Mesodermal cell (in vitro differentiated cells): ENCODE measurements around the gene RHBDD3.

Experiments
- H3K27ac ChIP-seq: 2 replicates; pipeline ENCODE4 v1.7.0; 2013; ENCODE audit warnings: mild to moderate bottlenecking, low read depth, low read length, moderate library complexity; ENCODE audit not compliant: severe bottlenecking
- H3K36me3 ChIP-seq: 2 replicates; pipeline ENCODE4 v1.7.1; 2013; ENCODE audit warnings: mild to moderate bottlenecking, low read length, moderate library complexity; ENCODE audit not compliant: control insufficient read depth, insufficient read depth
- H3K4me1 ChIP-seq: one replicate; pipeline ENCODE4 v1.7.1; 2013; ENCODE audit warnings: mild to moderate bottlenecking, low read length; ENCODE audit not compliant: insufficient read depth, control insufficient read depth, poor library complexity, severe bottlenecking
- H3K4me3 ChIP-seq: 2 replicates; pipeline ENCODE4 v1.7.0; 2013; ENCODE audit warnings: low read length, control low read depth, mild to moderate bottlenecking; ENCODE audit not compliant: insufficient read depth, poor library complexity, severe bottlenecking; ENCODE audit errors: extremely low read depth
- H3K9me3 ChIP-seq: 2 replicates; pipeline ENCODE4 v1.7.1; 2013; ENCODE audit warnings: mild to moderate bottlenecking, low read length, moderate library complexity; ENCODE audit not compliant: control insufficient read depth
- WGBS, 2 experiments: methylation state at CpG; one replicate each; pipeline ENCODE4 v1.1.5; 2013; ENCODE audit warnings: missing lambda C conversion rate in 2 of 2; ENCODE audit not compliant: insufficient coverage in 2 of 2; 5-methylcytosine and 5-hydroxymethylcytosine counted together

Gene RHBDD3

GRCh38 chr22:29267462-29267857, 321 bp downstream of the RHBDD3 start:
- WGBS, 2 experiments = 0% methylated on average over 22 to 29 of the region's 32 CpGs
- H3K4me3 ChIP-seq = peak overlapping the region; percentile 95
- H3K4me1 ChIP-seq = peaks cover 23% of the 10 kb centered on the region
- H3K9me3 ChIP-seq = no peaks in the 10 kb centered on the region
- peaks cover 70% of the 10 kb centered on the region for H3K36me3 ChIP-seq
- H3K27ac ChIP-seq = peak overlapping the region; percentile 100

- 20 to 22% methylated on average over 8 to 11 of the region's 13 CpGs for WGBS, 2 experiments
- H3K27ac ChIP-seq = peak overlapping the region; percentile 100
- H3K36me3 ChIP-seq = peaks cover 64% of the 10 kb centered on the region
- H3K4me3 ChIP-seq = peak overlapping the region; percentile 95
- H3K4me1 ChIP-seq = peaks cover 23% of the 10 kb centered on the region
- H3K9me3 ChIP-seq = no peaks in the 10 kb centered on the region
Observed at GRCh38 chr22:29266564-29267461, 968 bp downstream of the RHBDD3 start.

- Histone ChIP-seq H3K9me3 (no peaks in the 10 kb centered on the region), H3K36me3 (peaks cover 56% of the 10 kb centered on the region), H3K4me3 (peak overlapping the region; percentile 95), H3K27ac (no peak overlapping the region), H3K4me1 (peaks cover 17% of the 10 kb centered on the region)
- WGBS, 2 experiments = 95 to 100% methylated on average over 2 to 4 of the region's 4 CpGs
Observed at GRCh38 chr22:29265929-29266328, 1.9 kb downstream of the RHBDD3 start.

- Histone ChIP-seq H3K4me1 (peaks cover 15% of the 10 kb centered on the region), H3K27ac (no peak overlapping the region), H3K36me3 (peaks cover 51% of the 10 kb centered on the region), H3K9me3 (no peaks in the 10 kb centered on the region), H3K4me3 (no peak overlapping the region)
- WGBS, 2 experiments = 86 to 93% methylated on average over 1 to 3 of the region's 7 CpGs
Observed at GRCh38 chr22:29265305-29265704, 2.5 kb downstream of the RHBDD3 start.

GRCh38 chr22:29263791-29264276, 3.9 kb downstream of the RHBDD3 start:
- no peak overlapping the region for H3K4me3 ChIP-seq
- H3K36me3 ChIP-seq = peaks cover 48% of the 10 kb centered on the region
- H3K9me3 ChIP-seq = no peaks in the 10 kb centered on the region
- H3K4me1 ChIP-seq = peaks cover 9% of the 10 kb centered on the region
- 98% methylated on average over 10 to 13 of the region's 14 CpGs for WGBS, 2 experiments
- no peak overlapping the region for H3K27ac ChIP-seq

- H3K4me3 ChIP-seq = no peak overlapping the region
- no peak overlapping the region for H3K27ac ChIP-seq
- H3K9me3 ChIP-seq = no peaks in the 10 kb centered on the region
- 96 to 99% methylated on average over 13 to 16 of the region's 17 CpGs for WGBS, 2 experiments
- peaks cover 38% of the 10 kb centered on the region for H3K36me3 ChIP-seq
- no peaks in the 10 kb centered on the region for H3K4me1 ChIP-seq
Observed at GRCh38 chr22:29260601-29261315, 7.0 kb downstream of the RHBDD3 start.

GRCh38 chr22:29260031-29260560, 7.7 kb downstream of the RHBDD3 start:
- 98% methylated on average over 4 to 9 of the region's 13 CpGs for WGBS, 2 experiments
- H3K27ac ChIP-seq = no peak overlapping the region
- H3K4me1 ChIP-seq = no peaks in the 10 kb centered on the region
- H3K9me3 ChIP-seq = no peaks in the 10 kb centered on the region
- no peak overlapping the region for H3K4me3 ChIP-seq
- peaks cover 31% of the 10 kb centered on the region for H3K36me3 ChIP-seq

GRCh38 chr22:29259253-29259899, 8.4 kb downstream of the RHBDD3 start:
- 82 to 90% methylated on average over 8 to 10 of the region's 11 CpGs for WGBS, 2 experiments
- Histone ChIP-seq H3K4me1 (no peaks in the 10 kb centered on the region), H3K9me3 (no peaks in the 10 kb centered on the region), H3K36me3 (peaks cover 24% of the 10 kb centered on the region), H3K4me3 (no peak overlapping the region), H3K27ac (no peak overlapping the region)

GRCh38 chr22:29258407-29259252, 9.2 kb downstream of the RHBDD3 start:
- WGBS, 2 experiments = 95 to 96% methylated on average over 12 to 15 of the region's 17 CpGs

More at GRCh38 chr22:29258407-29259252, 9.2 kb downstream of the RHBDD3 start:
- no peaks in the 10 kb centered on the region for H3K9me3 ChIP-seq
- H3K4me3 ChIP-seq = no peak overlapping the region
- no peak overlapping the region for H3K27ac ChIP-seq
- no peaks in the 10 kb centered on the region for H3K4me1 ChIP-seq
- peaks cover 17% of the 10 kb centered on the region for H3K36me3 ChIP-seq
